Karpas-422 (cell line): Measurements from ENCODE around the gene TMEM61. TPM values are rescaled to one million over a fixed set of nuclear protein-coding genes. Genes with fewer than 3 reads are reported as not detected.
"Not testable (repeated sequence)": the region's sequence is repeated elsewhere in the genome, so short reads cannot be mapped to it uniquely, and the experiment has no call there.

Experiments used
- DNase-seq: peaks from one replicate; pipeline ENCODE4 v3.0.0-alpha.2; 2015
- H2AFZ ChIP-seq: fragments of 200-600 bp; sonication (generic); 2 replicates; pipeline ENCODE4 v1.6.1; 2014; ENCODE audit warnings: antibody characterized with exemption, low read length, mixed read lengths
- H3K27ac ChIP-seq: fragments of 200-600 bp; sonication (generic); 2 replicates; pipeline ENCODE4 v1.5.1; 2014; ENCODE audit warnings: mild to moderate bottlenecking, low read length, moderate library complexity
- H3K27me3 ChIP-seq: fragments of 200-600 bp; sonication (generic); 2 replicates; pipeline ENCODE4 v1.6.1; 2014; ENCODE audit warnings: low read length, mixed read lengths
- H3K36me3 ChIP-seq: fragments of 200-600 bp; sonication (generic); 2 replicates; pipeline ENCODE4 v1.6.1; 2014; ENCODE audit warnings: low read length, mixed read lengths; ENCODE audit not compliant: insufficient read depth
- H3K4me1 ChIP-seq: fragments of 200-600 bp; sonication (generic); 2 replicates; pipeline ENCODE4 v1.6.1; 2014; ENCODE audit warnings: mild to moderate bottlenecking, low read length, mixed read lengths
- H3K4me2 ChIP-seq: fragments of 200-600 bp; sonication (generic); 2 replicates; pipeline ENCODE4 v1.6.1; 2014; ENCODE audit warnings: low read length, low read depth, mild to moderate bottlenecking; ENCODE audit not compliant: poor library complexity, severe bottlenecking
- H3K4me3 ChIP-seq: fragments of 200-600 bp; sonication (generic); 2 replicates; pipeline ENCODE4 v1.5.1; 2014; ENCODE audit warnings: mild to moderate bottlenecking, antibody characterized with exemption, low read length, mixed read lengths
- H3K79me2 ChIP-seq: fragments of 200-600 bp; sonication (generic); 2 replicates; pipeline ENCODE4 v1.6.1; 2014; ENCODE audit warnings: mild to moderate bottlenecking, low read length, mixed read lengths
- H3K9ac ChIP-seq: fragments of 200-600 bp; sonication (generic); 2 replicates; pipeline ENCODE4 v1.6.0; 2014; ENCODE audit warnings: low read length
- H3K9me2 ChIP-seq: fragments of 200-600 bp; sonication (generic), shearing (Covaris generic); replicated peaks from 2 replicates; pipeline ENCODE4 v1.6.0; 2014; ENCODE audit warnings: mild to moderate bottlenecking, low read length, moderate library complexity; ENCODE audit not compliant: insufficient read depth
- H3K9me3 ChIP-seq: fragments of 300-700, 200-600 bp; sonication (generic); 2 replicates; pipeline ENCODE4 v1.6.1; 2014; ENCODE audit warnings: low read length, mixed read lengths
- H4K20me1 ChIP-seq: fragments of 200-600 bp; sonication (generic); 2 replicates; pipeline ENCODE4 v1.6.1; 2014; ENCODE audit warnings: mild to moderate bottlenecking, antibody characterized with exemption, low read length, low read depth; ENCODE audit not compliant: insufficient read depth
- total RNA-seq: library from RNA; depleted of rRNA; stranded (reverse); fragments of >200 nt; shearing (Covaris generic); gene quantifications from 2 replicates; pipeline ENCODE4 v1.2.3, GENCODE V29; 2014; ENCODE audit warnings: low replicate concordance

TMEM61 gene
- total RNA-seq, 1 experiment from 2014 or later: not detected

GRCh38 chr1:54952950-54953718 is 27.3 kb upstream of the TMEM61 start:
- H3K36me3 ChIP-seq: no peaks in the 10 kb centered on the region
- H3K4me2 ChIP-seq: no peak overlapping the region
- H3K79me2 ChIP-seq: no peaks in the 10 kb centered on the region
- peaks cover 3% of the 10 kb centered on the region; the same call in 1 of the 2 replicates for H3K4me1 ChIP-seq
- no peak overlapping the region for H3K9ac ChIP-seq
- no peaks in the 10 kb centered on the region for H3K27me3 ChIP-seq
- H4K20me1 ChIP-seq: no peaks in the 10 kb centered on the region
- H2AFZ ChIP-seq: no peak overlapping the region
- H3K9me2 ChIP-seq: no peaks in the 10 kb centered on the region
- no peak overlapping the region for H3K4me3 ChIP-seq
- no peak overlapping the region for H3K27ac ChIP-seq
- H3K9me3 ChIP-seq: no peaks in the 10 kb centered on the region
- DNase-seq: no peak

- Histone ChIP-seq H4K20me1 (no peaks in the 10 kb centered on the region), H3K36me3 (no peaks in the 10 kb centered on the region), H2AFZ (no peak overlapping the region), H3K4me3 (no peak overlapping the region), H3K9ac (no peak overlapping the region), H3K27me3 (no peaks in the 10 kb centered on the region), H3K9me3 (no peaks in the 10 kb centered on the region), H3K4me1 (peaks cover 3% of the 10 kb centered on the region; the same call in 1 of the 2 replicates), H3K79me2 (no peaks in the 10 kb centered on the region), H3K9me2 (no peaks in the 10 kb centered on the region), H3K27ac (no peak overlapping the region), H3K4me2 (no peak overlapping the region)
- no peak for DNase-seq
These were observed 26.6 kb upstream of the TMEM61 start for GRCh38 chr1:54953846-54954245.

- Histone ChIP-seq H3K9ac (no peak overlapping the region), H3K4me1 (peaks cover 3% of the 10 kb centered on the region; the same call in 1 of the 2 replicates), H3K27ac (no peak overlapping the region), H4K20me1 (no peaks in the 10 kb centered on the region), H3K9me2 (no peaks in the 10 kb centered on the region), H3K27me3 (no peaks in the 10 kb centered on the region), H3K79me2 (no peaks in the 10 kb centered on the region), H3K4me2 (no peak overlapping the region), H3K9me3 (no peaks in the 10 kb centered on the region), H3K4me3 (no peak overlapping the region), H3K36me3 (no peaks in the 10 kb centered on the region), H2AFZ (no peak overlapping the region)
- DNase-seq: no peak
These were observed 25.1 kb upstream of the TMEM61 start for GRCh38 chr1:54955359-54955758.

DNA sequence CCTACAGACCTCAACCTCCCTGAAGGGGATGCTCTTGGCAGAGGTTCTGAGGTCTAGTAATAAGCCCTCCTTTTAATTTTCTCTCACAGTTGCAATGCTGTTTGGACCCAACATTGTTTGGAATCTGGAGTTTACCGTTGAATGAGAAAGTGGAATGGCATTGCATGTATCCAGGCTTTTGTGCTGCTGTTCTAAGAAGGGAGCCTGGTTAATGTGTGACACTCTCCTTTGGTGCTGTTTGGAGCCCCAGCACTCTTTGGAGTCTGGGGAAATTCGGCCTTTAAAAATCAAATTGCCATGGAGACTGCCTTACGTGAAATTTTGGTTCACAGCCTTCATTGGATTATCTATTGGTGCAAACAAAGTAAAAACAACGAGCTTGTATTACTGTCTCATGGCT is 23.7 kb upstream of the TMEM61 start:
- Histone ChIP-seq H3K4me2 (no peak overlapping the region), H3K36me3 (no peaks in the 10 kb centered on the region), H3K9me2 (no peaks in the 10 kb centered on the region), H3K79me2 (no peaks in the 10 kb centered on the region), H3K27me3 (no peaks in the 10 kb centered on the region), H4K20me1 (no peaks in the 10 kb centered on the region), H3K9ac (no peak overlapping the region), H3K27ac (no peak overlapping the region), H3K9me3 (no peaks in the 10 kb centered on the region), H3K4me3 (no peak overlapping the region), H3K4me1 (peaks cover 3% of the 10 kb centered on the region; the same call in 1 of the 2 replicates), H2AFZ (no peak overlapping the region)
- DNase-seq: no peak

- Histone ChIP-seq H3K27me3 (no peaks in the 10 kb centered on the region), H3K4me1 (peaks cover 3% of the 10 kb centered on the region; the same call in 1 of the 2 replicates), H2AFZ (no peak overlapping the region), H3K9ac (no peak overlapping the region), H3K79me2 (no peaks in the 10 kb centered on the region), H3K9me3 (no peaks in the 10 kb centered on the region), H3K4me3 (no peak overlapping the region), H3K36me3 (no peaks in the 10 kb centered on the region), H3K4me2 (no peak overlapping the region), H4K20me1 (no peaks in the 10 kb centered on the region), H3K9me2 (no peaks in the 10 kb centered on the region), H3K27ac (no peak overlapping the region)
- no peak for DNase-seq
These were observed 21.2 kb upstream of the TMEM61 start for GRCh38 chr1:54959241-54959640.

GRCh38 chr1:54962612-54963395 is 17.6 kb upstream of the TMEM61 start:
- Histone ChIP-seq H3K79me2 (no peaks in the 10 kb centered on the region), H3K36me3 (no peaks in the 10 kb centered on the region), H3K27me3 (no peaks in the 10 kb centered on the region), H3K4me3 (no peak overlapping the region), H3K4me1 (peaks cover 20% of the 10 kb centered on the region), H3K9me3 (no peaks in the 10 kb centered on the region), H4K20me1 (no peaks in the 10 kb centered on the region), H3K4me2 (no peak overlapping the region), H3K27ac (no peak overlapping the region), H2AFZ (no peak overlapping the region), H3K9me2 (no peaks in the 10 kb centered on the region), H3K9ac (no peak overlapping the region)
- no peak for DNase-seq

- H3K27ac ChIP-seq, H3K27me3 ChIP-seq, H3K4me2 ChIP-seq, DNase-seq, H2AFZ ChIP-seq, H3K9ac ChIP-seq, H3K9me3 ChIP-seq, H3K9me2 ChIP-seq, H3K36me3 ChIP-seq, H3K79me2 ChIP-seq, H3K4me3 ChIP-seq, H4K20me1 ChIP-seq: not testable (repeated sequence)
- peaks cover 20% of the 10 kb centered on the region for H3K4me1 ChIP-seq
These were observed 16.6 kb upstream of the TMEM61 start for GRCh38 chr1:54963829-54964228.

GRCh38 chr1:54965624-54966340 is 14.6 kb upstream of the TMEM61 start:
- no peaks in the 10 kb centered on the region for H4K20me1 ChIP-seq
- peak; percentile 87 for DNase-seq

More at GRCh38 chr1:54965624-54966340, 14.6 kb upstream of the TMEM61 start:
- peak overlapping the region; percentile 62 for H3K4me2 ChIP-seq
- H3K79me2 ChIP-seq: no peaks in the 10 kb centered on the region
- peaks cover 20% of the 10 kb centered on the region for H3K4me1 ChIP-seq
- peak overlapping the region; percentile 58 for H3K27ac ChIP-seq
- H3K9ac ChIP-seq: peak overlapping the region; percentile 36; the same call in 1 of the 2 replicates
- no peaks in the 10 kb centered on the region for H3K36me3 ChIP-seq
- no peaks in the 10 kb centered on the region for H3K9me2 ChIP-seq
- H3K9me3 ChIP-seq: no peaks in the 10 kb centered on the region
- H3K27me3 ChIP-seq: no peaks in the 10 kb centered on the region
- peak overlapping the region; percentile 35; the same call in 1 of the 2 replicates for H3K4me3 ChIP-seq
- peak overlapping the region; percentile 14; the same call in 1 of the 2 replicates for H2AFZ ChIP-seq
